Stimulated activated CD4-positive, alpha-beta T cell treated with anti-CD3 and anti-CD28 coated beads, Interleukin-1b, Interleukin-23, amount 100 ng/mL, for 48 hours (primary cell): ENCODE results near the gene ABO.
"Not testable (repeated sequence)": the region's sequence is repeated elsewhere in the genome, so short reads cannot be mapped to it uniquely, and the experiment has no call there.

ENCODE experiments used
- DNase-seq: peaks from one replicate; pipeline ENCODE4 v3.0.0-alpha.2; 2020

ABO gene

DNA sequence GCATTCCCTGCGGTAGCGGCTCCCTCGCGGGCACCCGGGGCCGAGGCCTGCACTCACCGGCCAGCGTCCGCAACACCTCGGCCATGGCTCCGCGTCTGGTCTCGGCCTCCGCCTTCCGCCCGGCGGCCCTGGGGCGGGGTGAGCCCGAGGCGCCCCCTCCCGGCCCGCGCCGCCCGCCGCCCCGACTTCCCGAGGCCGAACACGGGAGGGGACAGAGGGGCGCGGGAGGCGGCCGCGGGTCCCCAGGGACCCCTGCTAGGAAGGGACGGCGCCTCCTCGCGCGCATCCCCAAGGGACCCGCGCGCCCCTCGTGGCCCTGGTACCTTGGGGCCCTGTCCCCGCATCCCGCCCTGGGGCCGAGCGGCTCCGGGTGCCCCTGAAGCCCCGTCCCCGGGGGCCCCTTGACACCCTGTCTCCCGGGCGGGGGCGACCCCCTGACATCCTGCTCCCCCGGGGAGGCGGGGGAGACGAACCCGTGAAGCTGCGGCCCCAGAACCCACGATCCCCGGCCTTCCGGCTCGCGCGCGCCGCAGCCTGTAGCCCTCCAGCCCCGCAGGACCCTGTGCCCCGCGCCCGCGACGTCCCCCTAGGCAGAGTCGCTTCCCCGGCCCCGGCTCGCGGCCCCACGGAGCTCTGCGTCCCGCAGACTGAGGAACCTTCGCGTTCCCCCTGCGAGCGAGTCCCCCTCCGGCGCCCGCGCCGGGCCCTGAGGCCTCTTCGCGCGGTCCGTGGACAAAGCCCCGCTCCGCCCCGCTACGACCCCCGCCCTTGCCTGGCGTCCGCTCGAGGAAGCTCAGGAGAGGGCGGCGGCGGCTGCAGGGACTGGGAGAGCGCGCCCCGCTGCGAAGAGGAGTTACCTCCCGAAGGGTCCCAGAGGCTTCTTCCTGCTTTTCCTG is at the start of gene ABO:
TSS of gene ABO (minus strand) at position 97 of the 896 bp plus-strand sequence.
- no peak for DNase-seq

DNA sequence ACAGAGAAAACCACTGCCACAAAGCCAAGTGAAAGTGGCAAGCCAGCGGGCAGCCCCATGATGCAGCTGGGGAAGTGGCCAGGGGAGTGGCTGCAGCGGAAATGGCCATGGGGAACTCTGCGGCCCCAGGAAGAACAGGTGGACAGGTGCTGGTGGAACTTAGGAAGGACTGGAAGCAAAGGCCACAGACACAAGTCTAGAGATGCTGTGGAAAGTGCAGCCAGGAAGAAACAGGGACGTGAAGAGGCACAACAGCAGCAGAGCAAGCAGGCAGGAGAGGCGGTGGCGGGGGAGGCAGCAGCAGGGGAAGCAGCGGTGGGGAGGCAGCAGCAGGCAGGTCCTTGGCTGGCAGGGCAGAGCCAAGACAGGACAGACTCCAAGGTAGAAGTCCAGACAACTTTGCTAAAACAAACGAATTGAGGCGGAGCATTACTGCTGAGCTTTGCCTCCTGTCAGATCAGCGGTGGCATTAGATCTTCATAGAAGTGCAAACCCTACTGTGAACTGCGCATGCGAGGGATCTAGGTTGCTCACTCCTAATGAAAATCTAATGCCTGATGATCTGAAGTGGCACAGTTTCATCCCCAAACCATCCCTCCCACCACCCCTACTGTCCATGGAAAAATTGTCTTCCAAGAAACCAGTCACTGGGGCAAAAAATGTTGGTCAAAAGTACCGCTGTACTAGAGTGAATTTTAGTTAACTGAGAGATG is 49.1 kb upstream of the ABO start:
- no peak for DNase-seq

DNA sequence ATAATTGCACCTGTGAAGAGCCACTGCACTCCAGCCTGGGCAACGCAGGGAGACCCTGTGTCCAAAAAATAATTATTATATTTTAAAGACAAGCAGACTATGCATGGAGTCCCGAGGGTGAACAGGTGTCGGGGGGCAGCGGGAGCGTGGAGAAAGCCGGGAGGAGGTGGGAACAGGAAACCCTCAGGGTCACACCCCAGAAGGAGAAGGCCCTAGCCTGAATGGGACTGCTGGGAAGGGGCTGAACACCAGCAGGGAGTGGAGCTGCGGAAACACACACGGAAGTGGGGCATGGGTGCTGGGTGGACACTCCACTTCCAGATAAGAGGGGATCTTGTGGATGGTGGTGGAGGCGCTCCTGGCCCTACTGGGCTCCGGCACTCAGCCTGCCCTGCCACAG is 48.2 kb upstream of the ABO start:
- no peak for DNase-seq

DNA sequence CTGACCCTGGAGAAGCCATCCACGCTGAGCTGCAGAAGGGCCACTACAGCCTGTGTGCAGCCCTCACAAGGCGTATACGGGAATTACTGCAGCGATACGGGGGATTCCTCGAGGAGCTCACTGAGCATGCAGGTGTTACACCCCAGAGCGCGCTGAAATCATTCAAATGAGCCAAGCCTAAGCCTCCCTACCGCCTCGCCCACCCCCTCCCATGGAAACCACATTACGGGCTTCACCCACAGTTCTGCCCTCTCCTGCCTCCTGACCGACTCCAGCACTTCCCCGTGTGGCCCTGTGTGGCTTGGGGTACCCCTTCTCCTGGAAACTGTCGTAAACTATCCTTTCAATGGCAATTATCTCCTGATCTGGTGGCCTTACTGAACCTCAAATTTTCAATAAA is 47.7 kb upstream of the ABO start:
- DNase-seq, result no peak

DNA sequence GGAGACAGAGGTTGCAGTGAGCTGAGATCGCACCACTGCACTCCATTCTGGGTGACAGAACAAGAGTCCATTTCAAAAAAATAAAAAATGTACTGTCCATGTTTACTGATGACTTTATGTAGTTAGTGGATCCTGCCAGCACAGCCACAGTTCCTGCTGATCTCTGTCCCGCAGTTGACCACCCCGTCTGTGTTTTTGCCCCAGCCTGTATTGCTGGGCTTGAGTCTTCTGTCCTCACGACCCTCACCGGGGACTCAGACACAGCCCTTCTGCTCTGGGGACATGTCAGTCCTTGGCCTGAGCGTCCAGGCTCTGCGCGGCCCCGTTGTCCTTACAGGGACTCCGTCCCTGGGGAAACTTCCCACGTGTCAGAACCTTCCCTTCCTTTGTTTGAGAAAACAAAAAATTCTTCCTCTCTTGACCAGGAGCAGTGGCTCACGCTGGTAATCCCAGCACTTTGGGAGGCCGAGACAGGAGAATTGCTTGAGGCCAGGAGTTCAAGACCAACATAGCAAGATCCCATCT is 46.5 kb upstream of the ABO start:
- DNase-seq, result no peak

DNA sequence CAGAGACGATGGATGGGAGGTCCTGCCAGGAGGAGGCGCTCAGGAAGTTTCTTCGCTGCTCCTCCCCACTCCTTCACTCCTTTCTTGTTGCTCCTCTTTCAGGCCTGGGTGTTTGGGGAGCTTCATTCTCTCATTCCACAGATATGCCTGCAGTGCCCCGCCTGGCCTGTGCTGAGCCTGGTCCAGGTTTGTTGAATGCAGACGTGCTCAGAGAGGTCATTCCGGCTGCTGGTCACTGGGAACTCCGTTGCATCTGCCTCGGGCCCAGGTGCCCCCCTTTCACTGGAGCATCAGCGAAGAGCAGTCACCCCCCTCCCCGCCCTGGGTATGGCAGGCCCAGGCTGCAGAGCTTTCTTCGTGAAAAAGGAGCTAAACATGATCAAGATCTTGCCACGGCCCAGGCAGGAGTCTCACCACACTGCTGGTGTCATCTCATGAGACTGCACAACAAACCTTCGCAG is 45.5 kb upstream of the ABO start:
- DNase-seq, result no peak

DNA sequence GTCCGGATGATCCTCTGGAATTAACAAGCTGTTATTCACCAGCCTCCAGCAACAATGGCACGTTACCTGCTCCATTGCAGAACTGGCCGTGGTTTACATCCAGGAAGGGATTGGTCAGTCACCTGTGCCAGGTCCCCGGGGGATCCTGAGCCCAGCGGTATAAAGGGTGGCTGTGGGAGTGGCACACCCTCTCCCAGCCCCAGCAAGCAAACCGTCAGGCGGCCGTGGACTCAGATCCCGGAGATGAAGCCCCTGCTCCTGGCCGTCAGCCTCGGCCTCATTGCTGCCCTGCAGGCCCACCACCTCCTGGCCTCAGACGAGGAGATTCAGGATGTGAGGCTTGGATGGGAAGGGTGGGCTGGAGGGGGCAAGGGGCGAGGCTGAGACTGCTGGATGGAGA is 42.5 kb upstream of the ABO start:
- DNase-seq, result not testable (repeated sequence)

DNA sequence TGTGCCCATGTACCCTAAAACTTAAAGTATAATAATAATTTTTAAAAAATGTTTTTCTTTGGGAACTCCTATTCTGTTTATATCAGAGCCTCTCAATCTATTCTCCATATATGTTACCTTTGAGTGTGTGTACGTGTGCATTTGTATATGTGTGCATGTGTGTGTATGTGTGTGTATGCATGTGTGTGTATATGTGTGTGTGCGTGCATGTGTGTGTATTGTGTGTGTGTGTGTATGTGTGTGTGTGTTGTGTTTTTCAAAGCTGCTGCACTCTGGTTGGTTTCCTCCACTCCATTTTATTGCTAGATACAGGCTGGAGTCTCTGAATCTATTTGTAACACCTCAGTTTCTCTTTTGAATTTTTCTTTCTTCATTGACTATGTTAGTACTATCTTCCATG is 41.0 kb upstream of the ABO start:
- no peak for DNase-seq

DNA sequence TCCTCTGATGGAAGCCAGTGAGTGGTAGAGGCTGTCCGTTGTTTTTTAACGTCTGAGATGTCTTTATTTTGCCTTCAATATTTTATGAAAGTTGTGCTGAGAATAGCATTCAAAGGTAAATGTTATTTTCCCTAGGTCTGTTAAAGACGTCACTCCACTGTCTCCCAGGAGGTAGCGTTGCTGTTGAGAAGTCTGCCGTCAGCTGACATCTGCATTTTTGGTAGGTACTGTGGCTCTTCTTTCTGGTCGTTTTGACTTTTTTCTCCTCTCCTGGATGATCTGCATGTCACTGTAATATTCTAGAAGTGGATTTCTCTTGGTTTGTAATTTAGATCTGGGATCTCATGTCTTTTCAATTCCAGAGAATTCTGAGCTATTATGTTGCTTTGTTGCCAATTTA is 34.6 kb upstream of the ABO start:
- no peak for DNase-seq

DNA sequence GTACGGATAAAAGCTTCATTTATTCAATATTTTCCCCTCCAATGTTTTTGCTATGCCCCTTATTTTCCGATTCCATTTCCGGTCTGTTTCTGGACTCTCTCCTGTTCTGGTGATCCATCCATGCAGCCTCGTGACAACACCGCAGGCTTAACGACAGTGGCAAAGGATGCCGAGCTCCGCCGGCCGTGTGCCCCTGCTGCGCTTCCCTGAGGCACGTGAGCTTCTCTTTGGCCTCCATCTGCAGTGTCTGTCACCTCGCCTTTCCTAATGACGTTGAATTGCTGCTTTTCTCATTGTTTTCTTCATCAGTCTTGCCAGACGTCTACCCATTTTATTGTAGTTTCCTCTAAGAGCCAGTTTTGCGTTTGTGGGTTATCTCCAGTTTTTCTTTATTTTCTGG is 32.3 kb upstream of the ABO start:
- no peak for DNase-seq

DNA sequence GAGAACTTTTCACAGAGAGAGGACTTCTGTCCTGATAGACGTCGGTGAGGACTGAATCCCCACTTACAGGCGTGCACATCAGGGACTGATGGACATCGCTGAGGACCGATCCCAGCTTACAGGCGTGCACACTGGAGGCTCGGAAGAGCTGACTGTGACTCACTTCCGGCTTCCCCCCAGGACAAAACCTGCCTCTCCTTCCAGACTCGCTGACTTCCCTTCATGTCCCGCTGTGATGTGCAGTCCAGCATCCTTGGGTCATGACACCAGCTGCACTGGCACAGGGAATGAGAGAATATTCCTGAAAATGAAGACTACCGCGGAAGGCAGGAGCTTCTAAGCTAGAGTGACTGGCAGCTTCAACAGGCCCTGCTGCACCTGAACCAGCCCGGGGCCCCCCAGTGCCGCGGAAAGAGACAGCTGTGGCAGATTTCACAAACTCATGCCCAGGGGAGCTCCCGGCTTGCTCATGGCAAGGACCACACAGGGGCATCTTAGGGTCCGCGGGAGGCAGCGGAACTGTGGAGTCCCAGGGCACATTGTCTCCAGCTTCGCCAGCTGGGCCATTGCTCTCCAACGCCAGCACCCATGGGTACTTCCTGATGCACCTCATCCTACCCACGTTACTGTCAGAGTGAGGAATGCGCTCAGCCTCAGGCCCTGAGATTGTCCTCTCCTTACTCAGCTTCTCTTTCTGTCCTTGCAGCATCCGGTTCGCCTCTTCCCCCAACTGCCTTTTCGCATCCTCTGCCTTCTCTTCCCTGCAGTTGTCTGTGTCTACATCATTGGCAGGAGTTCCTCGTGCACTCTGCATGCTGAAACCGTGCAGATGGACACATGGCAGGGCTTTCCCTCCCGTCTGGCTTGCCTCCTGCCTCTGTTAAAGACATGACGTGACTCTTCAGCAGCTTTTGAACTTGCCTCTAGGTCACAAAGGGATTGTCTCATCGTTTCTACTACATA is 31.5 kb upstream of the ABO start:
- no peak for DNase-seq

DNA sequence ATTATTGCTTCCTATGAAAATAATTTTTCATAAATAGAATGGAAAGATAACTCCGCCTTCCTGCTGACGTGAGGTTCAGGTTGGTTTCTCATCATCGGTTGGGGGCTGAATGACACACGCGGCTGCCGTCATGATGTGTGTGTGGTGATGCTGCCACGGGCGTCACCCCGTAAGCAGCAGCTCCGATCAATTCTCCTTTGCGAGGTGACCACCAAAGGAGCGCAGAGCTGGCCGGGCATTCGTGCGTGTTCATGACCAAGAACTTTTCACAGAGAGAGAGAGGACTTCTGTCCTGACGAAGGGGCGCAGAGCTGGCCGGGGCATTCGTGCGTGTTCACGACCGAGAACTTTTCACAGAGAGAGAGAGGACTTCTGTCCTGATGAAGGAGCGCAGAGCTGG is 30.7 kb upstream of the ABO start:
- no peak for DNase-seq

DNA sequence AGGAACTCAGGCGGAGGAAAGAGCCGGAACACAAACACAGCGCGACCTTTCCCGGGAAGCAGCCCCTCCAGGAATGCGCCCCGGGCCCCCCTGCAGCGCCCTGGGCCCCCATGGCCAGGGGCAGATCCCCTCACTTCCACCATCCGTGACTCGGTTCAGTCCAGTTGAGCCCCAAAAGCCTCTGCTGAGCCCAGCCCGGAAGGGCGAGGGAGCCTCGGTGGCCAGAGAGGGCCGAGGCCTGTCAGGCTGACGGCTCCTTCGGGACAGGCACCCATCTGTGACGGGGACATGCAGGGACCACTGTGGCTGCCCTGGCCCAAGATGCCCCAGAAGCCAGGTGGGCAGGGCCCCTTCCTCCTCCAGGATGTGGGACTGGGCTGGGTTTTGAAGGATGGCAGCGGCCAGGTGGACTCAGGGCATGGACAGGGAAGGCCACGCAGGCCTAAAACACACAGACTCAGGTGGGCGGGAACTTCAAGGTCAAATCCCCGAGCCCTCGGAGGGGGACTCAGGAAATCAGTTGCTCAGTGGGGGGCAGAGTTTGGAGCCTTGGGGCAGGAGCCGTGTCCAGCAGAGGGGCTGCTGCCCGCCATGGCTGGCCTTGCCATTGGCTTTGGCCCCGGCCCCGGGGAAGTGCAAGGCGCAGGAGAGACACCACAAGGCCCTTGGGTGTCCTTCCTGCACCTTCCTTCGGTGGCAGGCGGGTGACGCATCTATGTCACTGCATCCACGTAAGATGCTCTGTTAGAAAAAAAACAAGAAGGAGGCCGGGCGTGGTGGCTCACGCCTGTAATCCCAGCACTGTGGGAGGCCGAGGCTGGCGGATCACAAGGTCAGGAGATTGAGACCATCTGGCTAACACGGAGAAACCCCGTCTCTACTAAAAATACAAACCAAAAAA is 29.7 kb upstream of the ABO start:
- no peak for DNase-seq

DNA sequence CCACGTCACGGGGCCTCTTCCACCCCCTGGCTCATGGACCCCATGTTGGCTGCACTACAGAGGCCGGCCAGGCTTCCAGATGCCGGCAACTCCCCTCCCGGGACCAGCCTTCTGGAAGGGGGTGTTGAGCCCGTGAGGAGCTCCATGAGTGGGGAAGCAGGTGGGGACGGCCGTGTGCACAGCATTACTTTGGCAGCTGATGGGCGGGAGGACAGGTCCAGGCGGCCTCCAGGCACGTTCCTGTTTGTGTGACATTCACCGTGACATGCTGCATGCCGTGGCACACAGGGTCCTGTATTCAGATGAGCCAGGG is 29.1 kb upstream of the ABO start:
- no peak for DNase-seq

DNA sequence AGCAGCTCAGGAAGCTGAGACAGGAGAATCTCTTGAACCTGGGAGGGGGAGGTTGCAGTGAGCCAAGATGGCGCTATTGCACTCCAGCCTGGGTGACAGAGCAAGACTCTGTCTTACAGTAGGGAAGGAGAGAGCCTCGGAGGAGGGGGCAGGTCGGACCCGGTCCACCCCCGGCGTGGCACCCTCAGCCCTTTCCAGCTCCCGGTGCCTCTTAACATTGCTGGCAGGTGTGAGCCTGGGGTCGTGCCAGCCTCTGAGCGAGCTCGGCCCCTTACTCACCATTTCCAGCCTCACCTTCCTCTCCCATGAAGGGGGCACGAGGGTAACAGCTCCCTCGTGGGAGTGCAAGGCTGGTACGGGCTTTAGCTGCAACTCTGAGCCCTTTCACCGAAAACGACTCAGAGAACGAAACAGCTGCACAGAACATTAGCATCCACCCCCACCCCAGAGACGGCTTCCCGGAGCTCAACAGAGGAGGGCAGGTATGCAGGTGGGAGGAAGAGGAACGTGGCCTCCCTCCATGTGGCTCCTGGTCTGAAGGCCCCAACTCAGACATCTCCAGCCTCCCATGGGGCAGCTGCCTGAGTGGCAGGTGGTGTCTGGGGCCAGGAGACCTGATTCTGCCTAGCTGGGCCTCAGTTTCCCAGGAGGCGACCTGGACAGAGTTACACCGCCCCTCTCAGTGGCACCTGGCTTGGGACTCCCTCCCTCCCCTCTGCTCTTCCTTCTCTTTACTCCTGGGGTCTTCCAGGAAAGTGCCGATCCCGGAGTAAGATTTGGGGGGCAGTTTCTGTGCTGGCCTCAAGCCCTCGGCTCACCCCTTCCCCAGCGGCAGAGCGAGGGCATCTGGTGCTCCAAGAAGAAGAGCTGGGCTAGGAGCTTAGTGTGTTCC is 28.5 kb upstream of the ABO start:
- no peak for DNase-seq

DNA sequence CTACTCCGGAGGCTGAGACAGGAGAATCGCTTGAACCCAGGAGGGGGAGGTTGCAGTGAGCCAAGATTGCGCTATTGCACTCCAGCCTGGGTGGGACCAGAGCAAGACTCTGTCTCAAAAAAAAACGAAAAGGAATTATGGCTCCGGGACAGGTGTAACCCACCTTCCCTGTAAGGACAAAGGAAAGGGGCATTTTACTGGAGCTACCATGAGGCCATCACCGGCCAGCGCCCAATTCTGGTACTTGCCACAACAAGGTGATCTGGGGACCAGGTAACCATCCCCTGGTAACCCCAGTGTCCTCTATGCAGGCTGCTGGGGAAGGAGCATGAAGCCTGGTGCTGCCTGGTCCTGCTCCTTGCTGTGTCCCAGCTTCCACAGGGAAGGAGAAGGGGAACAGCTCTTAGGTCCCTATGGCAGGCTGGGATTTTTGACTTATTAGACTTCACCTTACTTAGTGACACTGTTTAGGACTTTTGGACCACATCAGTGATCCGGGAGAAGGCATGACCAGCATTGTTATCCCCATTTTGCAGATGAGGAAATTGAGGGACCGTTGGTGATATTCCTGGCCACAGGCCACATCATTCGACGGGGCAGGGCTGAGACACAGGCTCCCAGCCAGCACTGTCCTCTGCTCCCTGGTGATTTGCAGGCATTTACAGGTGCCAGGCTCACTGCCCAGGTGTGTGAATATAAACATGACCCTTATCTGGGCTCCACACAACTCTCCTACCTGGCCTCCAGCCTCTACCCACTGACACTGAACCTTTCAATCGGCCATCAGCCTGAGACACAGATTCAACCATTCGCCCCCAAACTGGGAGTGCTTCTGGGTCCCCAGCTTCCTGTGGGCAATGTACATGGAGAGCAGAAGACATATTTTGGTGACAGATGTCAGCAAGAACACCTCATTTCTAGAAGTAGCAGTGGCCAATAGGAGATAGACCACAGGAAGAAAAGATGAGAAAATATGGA is 26.5 kb upstream of the ABO start:
- no peak for DNase-seq

DNA sequence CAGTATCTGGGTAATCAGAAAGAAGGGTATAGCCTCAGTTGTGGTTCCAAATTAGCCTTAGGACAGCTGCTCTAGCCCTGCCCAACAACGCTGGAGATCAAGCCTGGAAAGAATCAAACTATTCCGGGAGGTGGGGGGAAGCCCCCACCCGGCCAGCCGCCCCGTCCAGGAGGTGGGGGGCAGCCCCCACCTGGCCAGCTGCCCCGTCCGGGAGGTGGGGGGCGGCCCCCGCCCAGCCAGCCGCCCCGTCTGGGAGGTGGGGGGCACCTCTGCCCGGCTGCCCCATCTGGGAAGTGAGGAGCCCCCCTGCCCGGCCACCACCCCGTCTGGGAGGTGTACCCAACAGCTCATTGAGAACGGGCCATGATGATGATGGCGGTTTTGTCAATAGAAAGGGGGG is 25.0 kb upstream of the ABO start:
- not testable (repeated sequence) for DNase-seq

DNA sequence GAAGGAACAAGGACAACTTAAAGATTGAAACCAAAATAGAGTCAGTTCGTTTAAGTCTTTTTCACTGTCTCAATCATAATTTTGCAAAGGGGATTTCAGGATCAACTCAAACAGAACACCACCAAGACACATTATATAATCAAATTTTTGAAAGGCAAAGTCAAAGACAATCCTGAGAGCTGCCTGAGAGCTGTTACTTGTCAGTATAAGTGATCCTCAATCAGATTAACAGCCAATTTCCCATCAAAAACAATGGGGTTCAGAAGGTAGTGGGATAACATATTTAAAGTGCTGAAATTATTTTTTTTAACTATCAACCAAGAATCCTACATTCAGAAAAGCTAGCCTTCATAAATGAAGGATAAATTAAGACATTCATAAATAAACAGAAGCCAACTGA is 19.3 kb upstream of the ABO start:
- no peak for DNase-seq

DNA sequence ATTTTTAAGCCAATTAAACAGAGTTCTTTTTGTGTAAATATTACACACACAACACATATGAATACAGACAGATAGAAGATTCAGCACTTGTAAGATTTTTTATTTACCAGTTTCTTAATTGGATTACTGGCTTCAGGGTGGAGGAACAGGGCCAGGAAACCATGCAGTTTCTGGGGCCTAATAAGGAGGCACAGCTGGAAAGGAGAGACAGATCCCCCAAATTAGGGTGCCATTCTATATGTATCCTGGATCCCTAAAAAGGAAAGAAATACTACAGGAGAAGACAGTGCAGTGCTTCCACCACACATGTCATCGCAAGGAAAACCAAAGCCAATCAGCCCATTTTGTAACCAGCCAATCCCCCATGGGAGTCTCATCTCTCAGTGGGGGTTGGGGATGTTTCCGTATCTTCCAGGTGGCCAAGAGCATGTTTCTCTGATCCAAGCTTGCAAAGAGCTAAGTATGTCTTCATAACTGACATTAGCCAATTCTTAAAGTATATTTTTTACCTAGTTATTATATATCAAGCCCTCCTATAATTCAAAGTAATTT is 15.8 kb upstream of the ABO start:
- no peak for DNase-seq
